A673 (cell line): ENCODE results near the gene LDLRAD3. TPM values are rescaled to one million over a fixed set of nuclear protein-coding genes. Genes with fewer than 3 reads are reported as not detected.
A peak's percentile ranks its signal among the peaks of the same experiment; 100 is the strongest.

Source experiments
- BruUV-seq: library from RNA; stranded (reverse); fragments of 400-500 nt; replicated peaks from 2 replicates; lab custom pipeline; 2021; lab: Mats Ljungman, UMichigan
- CTCF ChIA-PET: fragments of 300-600 bp; sonication (Branson Sonifier 250); formaldehyde crosslinking; loops from one replicate; lab custom pipeline; 2022; ENCODE audit warnings: antibody characterized with exemption; lab: Charles Lee
- POLR2A ChIA-PET: fragments of 300-600 bp; sonication (Branson Sonifier 250); formaldehyde crosslinking; loops from one replicate; lab custom pipeline; 2022; ENCODE audit warnings: antibody characterized with exemption; ENCODE audit not compliant: low non-redundant PET; lab: Charles Lee
- DNase-seq: peaks from one replicate; pipeline ENCODE4 v3.0.0-alpha.2; 2015; ENCODE audit warnings: low spot score
- H3K27ac ChIP-seq: fragments of 200-600 bp; sonication (generic); 2 replicates; pipeline ENCODE4 v1.5.1; 2016; ENCODE audit warnings: mixed run types, low read depth, mild to moderate bottlenecking, mixed read lengths, antibody characterized with exemption, low read length; ENCODE audit not compliant: poor library complexity, severe bottlenecking
- H3K27me3 ChIP-seq: fragments of 200-600 bp; sonication (generic); replicated peaks from 2 replicates; pipeline ENCODE4 v1.6.1; 2017; ENCODE audit warnings: mixed run types, low read depth, mild to moderate bottlenecking, mixed read lengths, antibody characterized with exemption, low read length; ENCODE audit not compliant: insufficient read depth, poor library complexity
- H3K36me3 ChIP-seq: fragments of 200-600 bp; sonication (generic); 2 replicates; pipeline ENCODE4 v1.6.1; 2016; ENCODE audit warnings: mixed run types, mild to moderate bottlenecking, mixed read lengths, antibody characterized with exemption, low read length; ENCODE audit not compliant: insufficient read depth, poor library complexity, severe bottlenecking
- H3K4me1 ChIP-seq: fragments of 200-600 bp; sonication (generic); 2 replicates; pipeline ENCODE4 v1.6.1; 2017; ENCODE audit warnings: mixed run types, mild to moderate bottlenecking, mixed read lengths, antibody characterized with exemption, low read length; ENCODE audit not compliant: insufficient read depth, poor library complexity, severe bottlenecking
- H3K4me3 ChIP-seq: fragments of 200-600 bp; sonication (generic); 2 replicates; pipeline ENCODE4 v1.5.1; 2016; ENCODE audit warnings: low read depth, mixed run types, mild to moderate bottlenecking, mixed read lengths, low read length; ENCODE audit not compliant: poor library complexity, severe bottlenecking
- H3K9me3 ChIP-seq: fragments of 200-600 bp; sonication (generic); 2 replicates; pipeline ENCODE4 v1.6.1; 2016; ENCODE audit warnings: mixed run types, low read depth, mild to moderate bottlenecking, mixed read lengths, antibody characterized with exemption, low read length; ENCODE audit not compliant: poor library complexity, severe bottlenecking
- CTCF ChIP-seq: fragments of 300-800, 200-600 bp; sonication (generic); conservative IDR thresholded peaks from 2 replicates; pipeline ENCODE4 v1.5.1; 2017; ENCODE audit warnings: low read depth, mild to moderate bottlenecking, antibody characterized with exemption, low read length, moderate library complexity, mixed read lengths
- EZH2 ChIP-seq: fragments of 200-600 bp; sonication (generic); IDR thresholded peaks from 2 replicates; pipeline ENCODE4 v1.6.1; 2017; ENCODE audit warnings: borderline replicate concordance, low read depth, mild to moderate bottlenecking, mixed read lengths, antibody characterized with exemption, low read length; ENCODE audit not compliant: poor library complexity, severe bottlenecking
- intact Hi-C: fragments of 100-400 bp; cut with micrococcal nuclease; formaldehyde crosslinking; loops from one replicate; pipeline ENCODE4 v1.10.0; 2022; ENCODE audit not compliant: unreplicated experiment
- total RNA-seq: library from RNA; stranded (reverse); gene quantifications from 2 replicates; pipeline ENCODE4 v1.2.3, GENCODE V29; 2021

LDLRAD3 gene
- total RNA-seq, 1 experiment from 2014 or later: 13.1 TPM

DNA sequence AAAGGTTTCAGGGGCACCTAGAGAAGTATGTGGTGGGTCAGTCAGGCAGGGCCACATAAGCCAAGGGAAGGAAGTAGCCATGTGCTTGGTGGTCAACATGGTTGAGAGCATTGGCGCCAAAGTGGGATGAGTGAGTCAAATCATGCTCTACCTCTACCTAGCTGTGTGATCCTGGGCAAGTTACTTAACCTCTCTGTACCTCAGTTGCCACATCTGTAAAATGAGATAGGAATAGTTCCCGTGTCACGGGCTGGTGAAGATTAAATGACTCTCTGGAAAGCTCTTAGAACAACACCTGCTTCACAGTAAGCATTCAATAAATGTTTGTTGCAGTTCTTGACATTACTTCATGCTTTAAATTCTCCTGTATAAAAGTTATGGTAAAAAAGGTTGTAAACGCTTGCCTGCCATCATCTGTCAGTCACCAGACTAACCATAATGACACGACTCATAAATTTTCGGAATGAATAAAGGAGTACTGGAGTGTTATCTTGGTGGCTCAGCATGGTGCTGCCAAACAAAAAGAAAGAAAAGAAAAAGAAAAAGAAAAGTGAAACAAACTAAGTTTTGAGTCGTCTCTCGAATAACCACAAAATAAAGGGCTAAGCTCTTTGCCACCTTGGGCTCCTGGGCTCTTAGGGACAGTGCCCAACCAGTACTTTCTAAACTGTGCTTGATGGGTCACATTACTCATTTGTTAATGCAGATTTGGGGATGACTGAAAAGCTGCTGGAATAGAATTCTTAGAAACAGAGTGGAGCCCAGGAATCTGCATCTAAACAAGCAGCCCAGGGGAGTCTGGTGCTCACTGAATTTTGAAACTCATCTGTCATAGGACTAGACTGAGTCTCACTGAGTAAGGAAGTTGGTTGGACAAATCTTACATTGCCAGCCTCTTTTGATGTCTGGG, 107.6 kb downstream of the LDLRAD3 start:
- POLR2A ChIA-PET: no interaction called here
- CTCF ChIA-PET: interaction anchor here (0.6 kb wide), 1 partner anchor 212 kb away, joined by 5 read pairs; no protein-coding TSS in a partner anchor
- Histone ChIP-seq H3K36me3 (no peaks in the 10 kb centered on the region), H3K27ac (no peak overlapping the region), H3K27me3 (no peaks in the 10 kb centered on the region), H3K4me1 (peaks cover 4% of the 10 kb centered on the region), H3K4me3 (no peak overlapping the region), H3K9me3 (no peaks in the 10 kb centered on the region)
- peak; percentile 65 for DNase-seq
- TF ChIP-seq CTCF: no peak
- TF ChIP-seq EZH2: no peak
- intact Hi-C loops: no loop called here
- BruUV-seq: no TSS peak

DNA sequence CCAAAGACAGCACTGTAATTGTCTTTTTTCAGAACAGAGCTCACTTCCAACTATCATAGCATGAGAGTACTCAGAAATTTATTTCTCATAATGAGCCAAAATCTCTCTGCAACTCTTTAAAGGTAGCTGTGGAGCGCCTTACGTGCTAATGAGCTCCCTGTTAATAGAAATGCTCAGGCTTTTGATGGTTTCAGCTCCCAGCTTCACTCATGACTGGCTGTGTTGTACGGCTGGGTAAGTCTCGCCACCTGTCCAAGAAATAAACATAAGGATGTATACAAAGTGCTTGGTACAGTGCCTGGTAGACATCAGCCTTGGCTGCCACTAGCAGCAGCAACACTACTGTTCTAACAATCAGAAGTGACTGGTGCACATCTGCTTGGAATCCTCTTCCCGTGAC, 109.4 kb downstream of the LDLRAD3 start:
- intact Hi-C loops: no loop called here
- POLR2A ChIA-PET: interaction anchor here (0.6 kb wide), 1 partner anchor 81 kb away, joined by 4 read pairs; no protein-coding TSS in a partner anchor
- TF ChIP-seq CTCF (no peak), EZH2 (no peak)
- no peak overlapping the region for H3K27ac ChIP-seq
- peaks cover 4% of the 10 kb centered on the region for H3K4me1 ChIP-seq
- H3K36me3 ChIP-seq: no peaks in the 10 kb centered on the region
- no peak for DNase-seq
- CTCF ChIA-PET: no interaction called here
- no peak overlapping the region for H3K4me3 ChIP-seq
- BruUV-seq: no TSS peak
- H3K9me3 ChIP-seq: no peaks in the 10 kb centered on the region
- H3K27me3 ChIP-seq: no peaks in the 10 kb centered on the region

GRCh38 chr11:36053862-36054261, 110.0 kb downstream of the LDLRAD3 start:
- intact Hi-C loops: no loop called here
- DNase-seq: no peak
- ChIA-PET CTCF (no interaction called here), POLR2A (no interaction called here)
- TF ChIP-seq CTCF (no peak), EZH2 (no peak)
- no peaks in the 10 kb centered on the region for H3K9me3 ChIP-seq
- no peaks in the 10 kb centered on the region for H3K27me3 ChIP-seq
- peaks cover 4% of the 10 kb centered on the region for H3K4me1 ChIP-seq
- H3K36me3 ChIP-seq: no peaks in the 10 kb centered on the region
- no peak overlapping the region for H3K4me3 ChIP-seq
- H3K27ac ChIP-seq: no peak overlapping the region
- no TSS peak for BruUV-seq
